ENCODE results near the gene MLH1. TPM values are rescaled to one million over a fixed set of nuclear protein-coding genes. Genes with fewer than 3 reads are reported as not detected.

MLH1 gene
- total RNA-seq, 4 donors from 2014 or later, result 19.4 to 38.0 (median 27.8) TPM

DNA sequence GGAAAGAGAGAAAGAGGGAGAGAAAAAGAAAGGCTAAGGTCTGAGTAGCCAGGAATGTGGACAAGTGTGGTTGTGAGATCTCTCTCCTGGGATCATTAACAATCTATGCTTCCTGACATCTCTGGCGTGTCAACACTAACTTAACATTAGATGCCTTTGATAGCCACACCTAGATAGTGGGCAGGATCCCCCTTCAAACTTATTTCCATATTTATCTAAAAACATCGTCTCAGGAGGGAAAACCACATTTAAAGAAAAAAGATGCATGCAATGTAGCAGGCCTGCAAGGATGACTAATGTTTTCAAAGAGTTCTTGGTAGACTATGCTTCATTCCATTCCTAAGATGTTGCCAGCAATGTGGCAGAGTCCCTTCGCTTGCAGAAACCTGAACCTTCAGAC, 80.9 kb downstream of the MLH1 start:
- DNase-seq, result no peak
- 75 to 78% methylated on average over 2 to 3 of the region's 3 CpGs for WGBS, 2 donors (ENCODE audit: low coverage in 1 of 2)
- H3K27me3 ChIP-seq, result no peaks in the 10 kb centered on the region
- no peaks in the 10 kb centered on the region for H3K9me3 ChIP-seq
- peaks cover 0 to 14% (median 3%) of the 10 kb centered on the region in 4 donors for H3K4me1 ChIP-seq
- H3K27ac ChIP-seq, result no peak overlapping the region
- peaks cover 0 to 55% (median under 1%) of the 10 kb centered on the region in 4 donors for H3K36me3 ChIP-seq
- H3K4me3 ChIP-seq, result no peak overlapping the region
- TF ChIP-seq, protein P1, sequence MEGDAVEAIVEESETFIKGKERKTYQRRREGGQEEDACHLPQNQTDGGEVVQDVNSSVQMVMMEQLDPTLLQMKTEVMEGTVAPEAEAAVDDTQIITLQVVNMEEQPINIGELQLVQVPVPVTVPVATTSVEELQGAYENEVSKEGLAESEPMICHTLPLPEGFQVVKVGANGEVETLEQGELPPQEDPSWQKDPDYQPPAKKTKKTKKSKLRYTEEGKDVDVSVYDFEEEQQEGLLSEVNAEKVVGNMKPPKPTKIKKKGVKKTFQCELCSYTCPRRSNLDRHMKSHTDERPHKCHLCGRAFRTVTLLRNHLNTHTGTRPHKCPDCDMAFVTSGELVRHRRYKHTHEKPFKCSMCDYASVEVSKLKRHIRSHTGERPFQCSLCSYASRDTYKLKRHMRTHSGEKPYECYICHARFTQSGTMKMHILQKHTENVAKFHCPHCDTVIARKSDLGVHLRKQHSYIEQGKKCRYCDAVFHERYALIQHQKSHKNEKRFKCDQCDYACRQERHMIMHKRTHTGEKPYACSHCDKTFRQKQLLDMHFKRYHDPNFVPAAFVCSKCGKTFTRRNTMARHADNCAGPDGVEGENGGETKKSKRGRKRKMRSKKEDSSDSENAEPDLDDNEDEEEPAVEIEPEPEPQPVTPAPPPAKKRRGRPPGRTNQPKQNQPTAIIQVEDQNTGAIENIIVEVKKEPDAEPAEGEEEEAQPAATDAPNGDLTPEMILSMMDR (IDR thresholded peaks at IDR 0.05), result no peak
- no peak for TF ChIP-seq EP300 (IDR thresholded peaks at IDR 0.05; ENCODE audit: low read depth)
- no peak for TF ChIP-seq POLR2AphosphoS5 (IDR thresholded peaks at IDR 0.05)
- no peak for TF ChIP-seq POLR2A (IDR thresholded peaks at IDR 0.05)
- intact Hi-C loops (cut with DNase I; ENCODE audit: low total_unique reads) (no loop called here), in situ Hi-C loops (cut with MboI; ENCODE audit: low pct_ligation_motif_present in 1 of 4, low pct_unique_long_range_greater_than_20kb in 1 of 4, low sequenced_read_pairs in 3 of 4) (no loop called here)

DNA sequence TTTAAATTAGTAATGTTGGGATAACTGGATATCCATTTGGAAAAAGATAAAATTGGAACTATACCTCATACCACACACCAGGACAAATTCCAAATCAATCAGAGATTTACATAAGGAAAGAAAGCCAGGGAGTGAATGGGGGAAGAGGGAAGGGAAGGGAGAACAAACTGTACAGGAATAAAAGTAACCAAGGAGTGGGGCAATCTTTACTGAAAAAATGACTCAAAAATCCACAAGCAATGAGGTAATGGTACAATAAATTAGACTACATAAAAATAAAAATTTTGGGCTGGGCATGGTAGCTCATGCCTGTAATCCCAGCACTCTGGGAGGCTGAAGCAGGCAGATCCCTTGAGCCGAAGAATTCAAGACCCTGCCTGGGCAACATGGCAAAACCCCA, 82.6 kb downstream of the MLH1 start:
- in situ Hi-C loops (cut with MboI; ENCODE audit: low pct_ligation_motif_present in 1 of 4, low pct_unique_long_range_greater_than_20kb in 1 of 4, low sequenced_read_pairs in 3 of 4) (no loop called here), intact Hi-C loops (cut with DNase I; ENCODE audit: low total_unique reads) (no loop called here)
- WGBS, 2 donors (ENCODE audit: low coverage in 1 of 2), result 100% methylated on average over 1 of the region's 1 CpG; no CpG with 5 or more reads in 1 of the 2 donors
- Histone ChIP-seq H3K4me3 (no peak overlapping the region), H3K36me3 (peaks cover 0 to 53% (median 6%) of the 10 kb centered on the region in 4 donors), H3K27me3 (no peaks in the 10 kb centered on the region), H3K27ac (no peak overlapping the region), H3K4me1 (peaks cover 0 to 14% (median 3%) of the 10 kb centered on the region in 4 donors), H3K9me3 (no peaks in the 10 kb centered on the region)
- TF ChIP-seq, protein P1 (IDR thresholded peaks at IDR 0.05), result no peak
- TF ChIP-seq POLR2A (IDR thresholded peaks at IDR 0.05) (no peak), POLR2AphosphoS5 (IDR thresholded peaks at IDR 0.05) (no peak), EP300 (IDR thresholded peaks at IDR 0.05; ENCODE audit: low read depth) (no peak)
- DNase-seq, result no peak

DNA sequence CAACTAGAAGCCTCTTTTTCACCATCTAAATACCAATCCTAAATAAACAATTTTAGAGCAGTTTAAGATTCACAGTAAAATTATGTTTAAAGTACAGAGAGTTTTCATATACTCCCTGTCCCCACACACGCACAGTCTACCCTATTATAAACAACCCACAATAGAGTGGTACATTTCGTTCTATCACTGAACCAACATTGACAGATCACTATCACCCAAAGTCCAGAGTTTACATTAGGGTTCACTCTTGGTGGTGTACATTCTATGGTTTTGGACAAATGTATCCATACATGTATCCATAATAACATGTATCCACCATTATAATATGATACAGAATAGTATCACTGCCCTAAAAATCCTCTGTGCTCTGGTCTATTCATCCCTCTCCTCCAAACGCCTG, 89.0 kb downstream of the MLH1 start:
- WGBS, 2 donors (ENCODE audit: low coverage in 1 of 2), result 88 to 95% methylated on average over 3 of the region's 3 CpGs
- intact Hi-C loops (cut with DNase I; ENCODE audit: low total_unique reads), result no loop called here
- Histone ChIP-seq H3K36me3 (peaks cover 0 to 35% (median 13%) of the 10 kb centered on the region in 4 donors), H3K4me3 (no peak overlapping the region), H3K4me1 (no peaks in the 10 kb centered on the region), H3K9me3 (no peaks in the 10 kb centered on the region), H3K27ac (no peak overlapping the region), H3K27me3 (no peaks in the 10 kb centered on the region)
- in situ Hi-C loops (cut with MboI; ENCODE audit: low pct_ligation_motif_present in 1 of 4, low pct_unique_long_range_greater_than_20kb in 1 of 4, low sequenced_read_pairs in 3 of 4), result no loop called here
- TF ChIP-seq EP300 (IDR thresholded peaks at IDR 0.05; ENCODE audit: low read depth) (no peak), POLR2A (IDR thresholded peaks at IDR 0.05) (no peak), POLR2AphosphoS5 (IDR thresholded peaks at IDR 0.05) (no peak)
- TF ChIP-seq, protein P1 (IDR thresholded peaks at IDR 0.05), result no peak
- DNase-seq, result no peak

DNA sequence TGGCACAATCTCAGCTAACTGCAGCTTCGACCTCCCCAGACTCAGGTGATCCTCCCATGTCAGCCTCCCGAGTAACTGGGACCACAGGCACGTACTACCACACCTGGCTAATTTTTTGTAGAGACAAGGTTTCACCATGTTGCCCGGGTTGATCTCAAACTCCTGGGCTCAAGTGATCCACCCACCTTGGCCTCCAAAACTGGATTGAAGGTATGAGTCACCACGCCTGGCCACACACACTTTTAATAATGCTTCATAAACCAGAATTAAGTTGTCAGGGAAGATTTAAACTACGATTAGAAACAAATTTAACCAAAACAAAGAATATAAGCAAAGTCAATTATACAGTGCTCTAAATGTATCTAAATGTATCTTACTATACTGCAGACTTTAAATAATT, 93.6 kb downstream of the MLH1 start:
- Histone ChIP-seq H3K4me3 (no peak overlapping the region), H3K36me3 (peaks cover 0 to 13% (median 3%) of the 10 kb centered on the region in 4 donors), H3K4me1 (no peaks in the 10 kb centered on the region), H3K27ac (no peak overlapping the region), H3K27me3 (no peaks in the 10 kb centered on the region), H3K9me3 (no peaks in the 10 kb centered on the region)
- TF ChIP-seq POLR2A (IDR thresholded peaks at IDR 0.05) (no peak), POLR2AphosphoS5 (IDR thresholded peaks at IDR 0.05) (no peak), EP300 (IDR thresholded peaks at IDR 0.05; ENCODE audit: low read depth) (no peak)
- TF ChIP-seq, protein P1 (IDR thresholded peaks at IDR 0.05), result no peak
- intact Hi-C loops (cut with DNase I; ENCODE audit: low total_unique reads) (no loop called here), in situ Hi-C loops (cut with MboI; ENCODE audit: low pct_ligation_motif_present in 1 of 4, low pct_unique_long_range_greater_than_20kb in 1 of 4, low sequenced_read_pairs in 3 of 4) (no loop called here)
- WGBS, 2 donors (ENCODE audit: low coverage in 1 of 2), result 94 to 100% methylated on average over 3 to 6 of the region's 6 CpGs
- no peak for DNase-seq

Data from transverse colon (tissue), 4 donors.